A673 (cell line): Measurements from ENCODE around the gene GAN. TPM values are rescaled to one million over a fixed set of nuclear protein-coding genes. Genes with fewer than 3 reads are reported as not detected.

Source experiments
- BruUV-seq: library from RNA; stranded (reverse); fragments of 400-500 nt; replicated peaks from 2 replicates; lab custom pipeline; 2021; lab: Mats Ljungman, UMichigan
- CTCF ChIA-PET: fragments of 300-600 bp; sonication (Branson Sonifier 250); formaldehyde crosslinking; loops from one replicate; lab custom pipeline; 2022; ENCODE audit warnings: antibody characterized with exemption; lab: Charles Lee
- POLR2A ChIA-PET: fragments of 300-600 bp; sonication (Branson Sonifier 250); formaldehyde crosslinking; loops from one replicate; lab custom pipeline; 2022; ENCODE audit warnings: antibody characterized with exemption; ENCODE audit not compliant: low non-redundant PET; lab: Charles Lee
- DNase-seq: peaks from one replicate; pipeline ENCODE4 v3.0.0-alpha.2; 2015; ENCODE audit warnings: low spot score
- H3K27ac ChIP-seq: fragments of 200-600 bp; sonication (generic); 2 replicates; pipeline ENCODE4 v1.5.1; 2016; ENCODE audit warnings: mixed run types, low read depth, mild to moderate bottlenecking, mixed read lengths, antibody characterized with exemption, low read length; ENCODE audit not compliant: poor library complexity, severe bottlenecking
- H3K27me3 ChIP-seq: fragments of 200-600 bp; sonication (generic); replicated peaks from 2 replicates; pipeline ENCODE4 v1.6.1; 2017; ENCODE audit warnings: mixed run types, low read depth, mild to moderate bottlenecking, mixed read lengths, antibody characterized with exemption, low read length; ENCODE audit not compliant: insufficient read depth, poor library complexity
- H3K36me3 ChIP-seq: fragments of 200-600 bp; sonication (generic); 2 replicates; pipeline ENCODE4 v1.6.1; 2016; ENCODE audit warnings: mixed run types, mild to moderate bottlenecking, mixed read lengths, antibody characterized with exemption, low read length; ENCODE audit not compliant: insufficient read depth, poor library complexity, severe bottlenecking
- H3K4me1 ChIP-seq: fragments of 200-600 bp; sonication (generic); 2 replicates; pipeline ENCODE4 v1.6.1; 2017; ENCODE audit warnings: mixed run types, mild to moderate bottlenecking, mixed read lengths, antibody characterized with exemption, low read length; ENCODE audit not compliant: insufficient read depth, poor library complexity, severe bottlenecking
- H3K4me3 ChIP-seq: fragments of 200-600 bp; sonication (generic); 2 replicates; pipeline ENCODE4 v1.5.1; 2016; ENCODE audit warnings: low read depth, mixed run types, mild to moderate bottlenecking, mixed read lengths, low read length; ENCODE audit not compliant: poor library complexity, severe bottlenecking
- H3K9me3 ChIP-seq: fragments of 200-600 bp; sonication (generic); 2 replicates; pipeline ENCODE4 v1.6.1; 2016; ENCODE audit warnings: mixed run types, low read depth, mild to moderate bottlenecking, mixed read lengths, antibody characterized with exemption, low read length; ENCODE audit not compliant: poor library complexity, severe bottlenecking
- EZH2 ChIP-seq: fragments of 200-600 bp; sonication (generic); IDR thresholded peaks from 2 replicates; pipeline ENCODE4 v1.6.1; 2017; ENCODE audit warnings: borderline replicate concordance, low read depth, mild to moderate bottlenecking, mixed read lengths, antibody characterized with exemption, low read length; ENCODE audit not compliant: poor library complexity, severe bottlenecking
- intact Hi-C: fragments of 100-400 bp; cut with micrococcal nuclease; formaldehyde crosslinking; loops from one replicate; pipeline ENCODE4 v1.10.0; 2022; ENCODE audit not compliant: unreplicated experiment
- total RNA-seq: library from RNA; stranded (reverse); gene quantifications from 2 replicates; pipeline ENCODE4 v1.2.3, GENCODE V29; 2021
- TF ChIP-seq, protein P1 (sequence below): fragments of 300-800, 200-600 bp; sonication (generic); conservative IDR thresholded peaks from 2 replicates; pipeline ENCODE4 v1.5.1; 2017; ENCODE audit warnings: low read depth, mild to moderate bottlenecking, antibody characterized with exemption, low read length, moderate library complexity, mixed read lengths

Gene GAN
- total RNA-seq, 1 experiment from 2014 or later: 18.0 TPM

DNA sequence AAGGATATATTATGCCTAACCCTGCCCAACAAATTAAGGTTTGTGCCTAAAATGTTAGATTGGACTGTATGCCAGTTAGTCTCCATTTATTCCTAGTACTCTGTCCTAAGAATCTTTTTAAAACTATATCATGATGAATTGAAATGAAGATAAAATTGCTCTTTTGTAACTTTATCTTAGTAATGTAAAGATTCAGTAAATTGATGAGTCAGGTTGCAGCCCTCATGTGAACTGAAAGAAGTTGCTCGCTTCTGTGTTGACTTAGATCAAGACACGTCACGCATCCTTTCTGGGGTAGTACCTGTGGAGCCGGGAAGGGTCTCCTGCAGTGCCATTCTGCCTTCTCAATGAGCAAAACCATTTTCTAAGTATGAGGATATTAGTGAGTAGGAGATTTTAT, 63.3 kb downstream of the GAN start:
- CTCF ChIA-PET: no interaction called here
- Histone ChIP-seq H3K4me3 (no peak overlapping the region), H3K27ac (no peak overlapping the region), H3K9me3 (no peaks in the 10 kb centered on the region), H3K4me1 (no peaks in the 10 kb centered on the region), H3K36me3 (peaks cover 10% of the 10 kb centered on the region), H3K27me3 (no peaks in the 10 kb centered on the region)
- no peak for DNase-seq
- POLR2A ChIA-PET: no interaction called here
- intact Hi-C loops: no loop called here
- TF ChIP-seq EZH2: no peak
- TF ChIP-seq, protein P1, sequence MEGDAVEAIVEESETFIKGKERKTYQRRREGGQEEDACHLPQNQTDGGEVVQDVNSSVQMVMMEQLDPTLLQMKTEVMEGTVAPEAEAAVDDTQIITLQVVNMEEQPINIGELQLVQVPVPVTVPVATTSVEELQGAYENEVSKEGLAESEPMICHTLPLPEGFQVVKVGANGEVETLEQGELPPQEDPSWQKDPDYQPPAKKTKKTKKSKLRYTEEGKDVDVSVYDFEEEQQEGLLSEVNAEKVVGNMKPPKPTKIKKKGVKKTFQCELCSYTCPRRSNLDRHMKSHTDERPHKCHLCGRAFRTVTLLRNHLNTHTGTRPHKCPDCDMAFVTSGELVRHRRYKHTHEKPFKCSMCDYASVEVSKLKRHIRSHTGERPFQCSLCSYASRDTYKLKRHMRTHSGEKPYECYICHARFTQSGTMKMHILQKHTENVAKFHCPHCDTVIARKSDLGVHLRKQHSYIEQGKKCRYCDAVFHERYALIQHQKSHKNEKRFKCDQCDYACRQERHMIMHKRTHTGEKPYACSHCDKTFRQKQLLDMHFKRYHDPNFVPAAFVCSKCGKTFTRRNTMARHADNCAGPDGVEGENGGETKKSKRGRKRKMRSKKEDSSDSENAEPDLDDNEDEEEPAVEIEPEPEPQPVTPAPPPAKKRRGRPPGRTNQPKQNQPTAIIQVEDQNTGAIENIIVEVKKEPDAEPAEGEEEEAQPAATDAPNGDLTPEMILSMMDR: no peak
- BruUV-seq: no TSS peak

DNA sequence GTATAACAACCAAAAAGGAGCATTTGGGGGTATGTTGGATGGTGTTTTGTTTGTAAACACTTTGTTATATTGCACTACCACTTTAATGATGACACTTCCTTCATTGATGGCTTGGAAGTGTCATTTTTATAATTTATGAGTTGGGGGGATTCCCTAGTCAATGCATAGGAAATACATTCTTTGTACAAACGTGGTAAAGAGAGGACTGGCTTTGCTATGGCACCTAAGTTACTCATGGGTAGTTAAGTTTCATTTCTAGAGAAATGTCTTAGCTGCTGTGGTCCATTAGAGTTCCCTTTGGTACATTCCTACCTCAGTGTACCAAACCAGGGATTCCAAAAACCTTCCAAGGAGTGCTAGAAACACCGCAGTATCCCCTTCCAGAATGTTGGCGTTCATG, 66.2 kb downstream of the GAN start:
- intact Hi-C loops: no loop called here
- CTCF ChIA-PET: no interaction called here

GRCh38 chr16:81384006-81384405, 69.2 kb downstream of the GAN start:
- H3K27ac ChIP-seq: no peak overlapping the region
- H3K27me3 ChIP-seq: no peaks in the 10 kb centered on the region
- H3K4me1 ChIP-seq: peaks cover 3% of the 10 kb centered on the region
- ChIA-PET POLR2A (no interaction called here), CTCF (no interaction called here)
- BruUV-seq: no TSS peak
- TF ChIP-seq, protein P1: no peak
- TF ChIP-seq EZH2: no peak
- intact Hi-C loops: no loop called here
- H3K36me3 ChIP-seq: peaks cover 3% of the 10 kb centered on the region
- H3K4me3 ChIP-seq: no peak overlapping the region
- H3K9me3 ChIP-seq: no peaks in the 10 kb centered on the region
- peak; percentile 28 for DNase-seq

More for the DNA sequence above, 66.2 kb downstream of the GAN start:
- Histone ChIP-seq H3K4me1 (peaks cover 3% of the 10 kb centered on the region), H3K9me3 (no peaks in the 10 kb centered on the region), H3K36me3 (peaks cover 10% of the 10 kb centered on the region), H3K27me3 (no peaks in the 10 kb centered on the region), H3K27ac (no peak overlapping the region), H3K4me3 (no peak overlapping the region)
- DNase-seq: no peak
- POLR2A ChIA-PET: interaction anchor here (0.5 kb wide), 1 partner anchor 441 kb away, joined by 5 read pairs; no protein-coding TSS in a partner anchor
- BruUV-seq: no TSS peak
- TF ChIP-seq, protein P1: no peak
- no peak for TF ChIP-seq EZH2
